Stimulated activated naive B cell treated with anti-CD40 and anti-IgM and Interleukin-4, amounts not matched to agents 10 μg/mL and 1 μg/mL and 100 μg/mL, for 72 hours (primary cell): ENCODE results near the gene TSPAN15.
A peak's percentile ranks its signal among the peaks of the same experiment; 100 is the strongest.
"Not testable (repeated sequence)": the region's sequence is repeated elsewhere in the genome, so short reads cannot be mapped to it uniquely, and the experiment has no call there.

Experiments
- ATAC-seq, 2 donors: fragments of 150-1000 bp; cut with Tn5 transposase; replicated peaks; 2 replicates each; pipeline ENCODE4 v1.10.0; 2021; ENCODE audit warnings: moderate library complexity in 1 of 2
- DNase-seq: peaks from one replicate; pipeline ENCODE4 v3.0.0; 2021
- H3K27ac Mint-ChIP-seq: one replicate; pipeline ENCODE4 v1.8.0; 2022; ENCODE audit warnings: mild to moderate bottlenecking, mixed read lengths
- H3K27me3 Mint-ChIP-seq, 2 donors: one replicate each; pipeline ENCODE4 v1.8.0; 2022; ENCODE audit warnings: mixed read lengths in 2 of 2
- H3K36me3 Mint-ChIP-seq, 2 donors: one replicate each; pipeline ENCODE4 v1.8.0; 2022; ENCODE audit warnings: mixed read lengths in 2 of 2, mild to moderate bottlenecking in 1 of 2
- H3K4me1 Mint-ChIP-seq, 2 donors: one replicate each; pipeline ENCODE4 v1.8.0; 2022; ENCODE audit warnings: mixed read lengths in 2 of 2, mild to moderate bottlenecking in 1 of 2
- H3K4me3 Mint-ChIP-seq, 2 donors: one replicate each; pipeline ENCODE4 v1.8.0; 2022; ENCODE audit warnings: mild to moderate bottlenecking in 2 of 2, mixed read lengths in 2 of 2, moderate library complexity in 1 of 2
- H3K9me3 Mint-ChIP-seq, 2 donors: one replicate each; pipeline ENCODE4 v1.8.0; 2022; ENCODE audit warnings: mixed read lengths in 2 of 2, mild to moderate bottlenecking in 1 of 2

TSPAN15 gene

DNA sequence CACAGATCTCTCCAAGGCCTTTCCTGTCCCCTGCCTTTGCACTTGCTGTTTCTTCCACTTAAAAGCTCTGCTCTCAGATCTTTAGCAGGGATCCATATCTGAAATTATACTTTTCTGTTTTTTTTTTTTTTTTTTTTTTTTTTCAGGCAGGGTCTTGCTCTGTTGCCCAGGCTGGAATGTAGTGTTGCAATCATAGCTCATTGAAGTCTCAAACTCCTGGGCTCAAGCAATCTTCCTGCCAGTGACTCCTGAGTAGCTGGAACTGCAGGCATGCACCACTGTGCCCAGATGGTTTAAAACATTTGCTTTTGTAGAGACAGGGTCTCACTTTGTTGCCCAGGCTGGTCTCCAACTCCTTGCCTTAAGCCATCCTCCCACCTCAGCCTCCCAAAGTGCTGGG is 5.0 kb upstream of the TSPAN15 start:
- Mint-ChIP-seq H3K4me3 (no peak overlapping the region), H3K27me3 (peaks cover 15 to 23% of the 10 kb centered on the region in 2 donors), H3K9me3 (no peaks in the 10 kb centered on the region), H3K27ac (no peak overlapping the region), H3K36me3 (no peaks in the 10 kb centered on the region), H3K4me1 (peaks cover 0 to 7% of the 10 kb centered on the region in 2 donors)
- no peak for DNase-seq
- no peak for ATAC-seq

DNA sequence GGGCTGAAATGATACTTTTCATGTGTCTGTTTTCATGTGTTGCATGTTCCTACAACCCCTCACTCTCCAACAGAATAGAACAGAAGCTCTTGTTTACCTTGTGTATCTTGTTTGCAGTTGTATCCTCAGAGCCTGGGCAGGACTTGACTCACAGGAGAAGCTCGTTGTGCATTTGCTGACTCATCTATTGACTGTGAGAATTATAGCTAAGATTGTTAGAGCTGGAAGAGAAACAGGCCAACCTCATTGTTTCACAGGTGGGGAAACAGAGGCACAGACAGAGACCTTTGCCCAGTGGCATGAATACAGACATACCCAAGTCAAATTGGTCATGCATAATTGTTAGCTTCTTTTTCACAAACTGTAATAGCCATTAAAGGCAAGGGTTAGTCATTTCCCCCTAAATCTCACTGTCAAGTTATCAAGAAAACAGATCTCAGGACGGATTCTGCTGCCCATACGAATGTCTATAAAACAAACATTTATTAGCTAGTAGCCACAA is 4.6 kb upstream of the TSPAN15 start:
- peaks cover 0 to under 1% of the 10 kb centered on the region in 2 donors for H3K36me3 Mint-ChIP-seq
- H3K9me3 Mint-ChIP-seq, result no peaks in the 10 kb centered on the region
- H3K4me1 Mint-ChIP-seq, result peaks cover 4 to 7% of the 10 kb centered on the region in 2 donors
- no peak overlapping the region for H3K4me3 Mint-ChIP-seq
- peaks cover 17 to 28% of the 10 kb centered on the region in 2 donors for H3K27me3 Mint-ChIP-seq
- no peak for ATAC-seq
- H3K27ac Mint-ChIP-seq, result no peak overlapping the region
- DNase-seq, result no peak

DNA sequence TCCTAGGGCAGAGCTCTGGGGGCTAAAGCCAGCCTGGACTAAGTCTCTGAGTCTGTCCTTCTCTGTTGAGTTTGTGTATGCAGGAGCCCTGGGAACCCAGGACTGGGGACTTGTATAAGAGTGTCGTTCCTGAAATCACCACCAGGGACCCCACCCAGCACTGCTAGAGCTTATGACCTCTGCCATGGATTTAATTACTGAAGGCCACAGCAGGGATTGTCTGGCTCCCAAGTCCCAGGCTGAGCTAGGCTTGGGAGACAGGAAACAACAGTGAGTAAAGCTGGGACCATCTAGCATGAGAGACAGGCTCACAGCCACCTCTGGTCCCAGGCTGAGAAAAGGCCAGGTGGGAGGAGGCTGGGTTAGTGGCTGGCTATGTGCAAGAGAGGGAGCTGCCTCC is 1.4 kb upstream of the TSPAN15 start:
- ATAC-seq (peak; percentile 61 to 64), DNase-seq (no peak)
- H3K9me3 Mint-ChIP-seq, result no peaks in the 10 kb centered on the region
- H3K4me1 Mint-ChIP-seq, result peaks cover 7 to 10% of the 10 kb centered on the region in 2 donors
- H3K4me3 Mint-ChIP-seq, result no peak overlapping the region
- peaks cover 0 to 1% of the 10 kb centered on the region in 2 donors for H3K36me3 Mint-ChIP-seq
- no peak overlapping the region for H3K27ac Mint-ChIP-seq
- H3K27me3 Mint-ChIP-seq, result peaks cover 28 to 46% of the 10 kb centered on the region in 2 donors

DNA sequence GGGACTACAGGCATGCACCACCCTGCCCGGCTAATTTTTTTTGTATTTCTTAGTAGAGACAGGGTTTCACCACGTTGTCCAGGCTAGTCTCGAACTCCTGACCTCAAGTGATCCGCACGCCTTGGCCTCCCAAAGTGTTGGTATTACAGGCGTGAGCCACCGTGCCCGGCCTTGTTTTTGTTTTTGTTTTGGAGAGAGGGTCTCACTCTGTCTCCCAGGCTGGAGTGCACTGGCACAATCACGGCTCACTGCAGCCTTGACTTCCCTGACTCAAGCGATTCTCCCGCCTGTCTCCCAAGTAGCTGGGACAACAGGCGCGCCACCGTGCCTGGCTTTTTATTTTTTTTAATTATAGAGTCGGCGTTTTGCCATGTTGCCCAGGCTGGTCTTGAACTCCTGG is 870 bp upstream of the TSPAN15 start:
- H3K9me3 Mint-ChIP-seq, DNase-seq, ATAC-seq, H3K27ac Mint-ChIP-seq, H3K36me3 Mint-ChIP-seq, H3K4me3 Mint-ChIP-seq: not testable (repeated sequence)
- Mint-ChIP-seq H3K4me1 (peaks cover 7 to 10% of the 10 kb centered on the region in 2 donors), H3K27me3 (peaks cover 28 to 44% of the 10 kb centered on the region in 2 donors)

DNA sequence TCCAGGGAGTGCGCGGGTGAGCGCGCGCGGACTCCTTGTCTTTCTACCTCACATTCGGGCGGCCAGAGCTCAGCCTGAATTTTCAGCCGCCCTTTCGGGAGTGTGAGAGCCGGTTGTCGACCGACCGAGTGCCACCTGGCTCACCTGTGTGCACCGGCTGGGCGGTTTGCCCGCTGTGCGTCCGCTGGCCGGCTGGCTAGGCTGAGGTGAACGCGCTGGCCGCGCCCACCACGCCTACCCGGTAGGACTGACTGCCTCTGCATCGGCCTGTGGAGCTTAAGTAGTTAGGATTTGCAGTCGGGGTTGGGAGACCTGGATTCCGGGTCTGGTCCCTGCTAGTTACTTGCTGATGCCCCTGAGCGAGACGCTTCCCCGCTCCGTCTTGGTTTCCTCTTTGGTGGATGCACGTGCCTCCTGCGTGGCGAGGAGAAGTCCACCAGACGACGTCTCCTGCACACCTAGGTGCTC is 553 bp downstream of the TSPAN15 start:
- peaks cover 25 to 48% of the 10 kb centered on the region in 2 donors for H3K27me3 Mint-ChIP-seq

DNA sequence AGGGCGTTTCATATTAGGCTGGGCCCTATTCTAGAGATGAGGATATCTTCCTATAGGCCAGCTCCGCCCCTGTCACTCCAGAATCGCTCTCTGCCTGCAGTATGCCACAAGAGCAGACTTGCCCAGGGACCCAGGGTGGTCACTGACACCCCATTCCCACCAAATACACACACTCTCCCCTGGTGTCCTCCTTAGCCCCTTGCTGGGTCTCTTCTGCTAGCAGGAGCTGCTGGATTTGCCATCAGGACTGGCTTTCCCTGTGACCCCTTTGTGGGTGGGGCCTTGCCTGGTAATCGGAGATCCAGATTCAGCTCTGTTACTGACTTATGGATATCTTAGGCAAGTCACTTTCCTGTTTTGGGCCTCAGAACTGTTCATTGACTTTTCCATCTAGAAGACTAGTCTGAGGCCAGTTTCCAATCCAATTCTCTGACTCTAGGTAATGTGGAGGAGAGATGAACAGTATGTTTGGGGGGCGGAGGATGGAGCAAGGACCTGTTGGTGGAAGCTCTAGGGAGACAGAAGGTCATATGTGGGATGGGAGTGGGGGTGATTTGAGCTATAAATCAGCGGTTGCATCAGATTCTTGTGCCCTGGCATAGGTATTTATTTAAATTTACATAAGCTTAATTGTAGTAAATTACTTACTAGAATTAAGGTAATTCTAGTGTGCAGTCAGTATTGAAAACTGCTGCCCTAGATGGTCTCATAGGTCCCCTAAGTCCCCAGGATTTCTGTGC is 1.6 kb downstream of the TSPAN15 start:
- ATAC-seq, result no peak
- Mint-ChIP-seq H3K4me1 (peaks cover 7 to 10% of the 10 kb centered on the region in 2 donors), H3K9me3 (no peaks in the 10 kb centered on the region), H3K27me3 (peaks cover 28 to 48% of the 10 kb centered on the region in 2 donors), H3K36me3 (peaks cover 0 to 1% of the 10 kb centered on the region in 2 donors), H3K4me3 (peak overlapping the region in 1 of 2 donors; percentile 6), H3K27ac (no peak overlapping the region)
- no peak for DNase-seq

More for the DNA sequence above, 553 bp downstream of the TSPAN15 start:
- no peaks in the 10 kb centered on the region for H3K9me3 Mint-ChIP-seq
- H3K4me3 Mint-ChIP-seq, result peak overlapping the region; percentile 82 to 92
- H3K4me1 Mint-ChIP-seq, result peaks cover 7 to 10% of the 10 kb centered on the region in 2 donors
- H3K27ac Mint-ChIP-seq, result peak overlapping the region; percentile 53
- DNase-seq, result no peak
- peaks cover 0 to 1% of the 10 kb centered on the region in 2 donors for H3K36me3 Mint-ChIP-seq
- peak; percentile 21 to 30 for ATAC-seq

DNA sequence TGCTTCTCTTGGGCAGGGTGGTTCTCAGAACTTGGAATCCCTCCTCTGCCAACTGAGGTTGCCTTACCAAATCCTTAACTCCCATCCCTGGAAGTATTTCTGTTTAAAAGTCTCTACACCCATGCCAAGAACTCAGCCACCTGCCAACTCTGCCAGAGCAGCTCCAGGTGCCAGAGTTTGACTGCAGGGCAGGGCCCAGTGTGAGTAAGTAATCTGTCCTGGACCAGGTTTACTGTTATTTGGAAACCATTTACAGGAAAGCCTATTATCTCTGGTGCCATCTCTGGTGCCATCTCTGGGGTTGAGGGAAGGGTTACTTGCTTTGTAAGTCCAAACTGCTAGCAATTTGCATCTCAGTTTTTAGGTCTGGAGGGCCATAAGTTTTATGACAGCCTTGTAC is 2.5 kb downstream of the TSPAN15 start:
- ATAC-seq (no peak), DNase-seq (no peak)
- H3K27me3 Mint-ChIP-seq, result peaks cover 28 to 41% of the 10 kb centered on the region in 2 donors
- no peak overlapping the region for H3K4me3 Mint-ChIP-seq
- peaks cover 0 to 1% of the 10 kb centered on the region in 2 donors for H3K36me3 Mint-ChIP-seq
- no peaks in the 10 kb centered on the region for H3K9me3 Mint-ChIP-seq
- no peak overlapping the region for H3K27ac Mint-ChIP-seq
- peaks cover 7 to 10% of the 10 kb centered on the region in 2 donors for H3K4me1 Mint-ChIP-seq

DNA sequence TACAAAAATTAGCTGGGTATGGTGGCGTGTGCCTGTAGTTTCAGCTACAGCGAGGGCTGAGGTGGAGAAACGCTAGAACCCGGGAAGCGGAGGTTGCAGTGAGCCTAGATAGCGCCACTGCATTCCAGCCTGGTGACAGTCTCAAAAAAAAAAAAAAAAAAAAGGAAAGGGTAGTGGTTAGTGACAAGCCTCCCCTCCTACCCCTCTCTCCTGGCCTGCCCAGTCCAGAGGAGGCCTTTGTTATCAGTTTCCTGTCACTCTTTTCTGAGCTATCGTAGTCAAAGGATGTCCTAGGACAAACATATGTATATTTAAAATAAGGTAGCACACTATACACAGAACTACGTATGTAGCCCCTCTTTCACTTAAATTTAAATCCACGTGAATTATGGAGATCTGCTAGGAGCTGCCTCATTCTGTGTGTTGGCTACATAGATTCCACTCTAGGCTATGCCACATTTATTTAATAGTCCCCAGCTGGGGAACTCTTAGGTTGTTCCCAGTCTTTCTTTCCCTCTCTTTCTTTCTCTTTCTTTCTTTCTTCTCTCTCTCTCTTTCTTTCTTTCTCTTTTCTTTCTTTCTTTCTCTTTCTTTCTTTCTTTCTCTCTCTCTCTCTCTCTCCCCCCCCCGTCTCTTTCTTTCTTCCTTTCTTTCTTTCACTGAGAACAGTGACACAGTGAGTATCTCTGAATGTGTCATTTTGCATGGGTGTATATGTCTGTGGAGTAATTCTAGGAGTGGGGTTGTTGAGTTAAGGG is 3.9 kb downstream of the TSPAN15 start:
- ATAC-seq (no peak), DNase-seq (no peak)
- H3K27me3 Mint-ChIP-seq, result peaks cover 24 to 35% of the 10 kb centered on the region in 2 donors
- peaks cover 5 to 10% of the 10 kb centered on the region in 2 donors for H3K4me1 Mint-ChIP-seq
- H3K36me3 Mint-ChIP-seq, result peaks cover 0 to 1% of the 10 kb centered on the region in 2 donors
- no peaks in the 10 kb centered on the region for H3K9me3 Mint-ChIP-seq
- no peak overlapping the region for H3K4me3 Mint-ChIP-seq
- H3K27ac Mint-ChIP-seq, result no peak overlapping the region

DNA sequence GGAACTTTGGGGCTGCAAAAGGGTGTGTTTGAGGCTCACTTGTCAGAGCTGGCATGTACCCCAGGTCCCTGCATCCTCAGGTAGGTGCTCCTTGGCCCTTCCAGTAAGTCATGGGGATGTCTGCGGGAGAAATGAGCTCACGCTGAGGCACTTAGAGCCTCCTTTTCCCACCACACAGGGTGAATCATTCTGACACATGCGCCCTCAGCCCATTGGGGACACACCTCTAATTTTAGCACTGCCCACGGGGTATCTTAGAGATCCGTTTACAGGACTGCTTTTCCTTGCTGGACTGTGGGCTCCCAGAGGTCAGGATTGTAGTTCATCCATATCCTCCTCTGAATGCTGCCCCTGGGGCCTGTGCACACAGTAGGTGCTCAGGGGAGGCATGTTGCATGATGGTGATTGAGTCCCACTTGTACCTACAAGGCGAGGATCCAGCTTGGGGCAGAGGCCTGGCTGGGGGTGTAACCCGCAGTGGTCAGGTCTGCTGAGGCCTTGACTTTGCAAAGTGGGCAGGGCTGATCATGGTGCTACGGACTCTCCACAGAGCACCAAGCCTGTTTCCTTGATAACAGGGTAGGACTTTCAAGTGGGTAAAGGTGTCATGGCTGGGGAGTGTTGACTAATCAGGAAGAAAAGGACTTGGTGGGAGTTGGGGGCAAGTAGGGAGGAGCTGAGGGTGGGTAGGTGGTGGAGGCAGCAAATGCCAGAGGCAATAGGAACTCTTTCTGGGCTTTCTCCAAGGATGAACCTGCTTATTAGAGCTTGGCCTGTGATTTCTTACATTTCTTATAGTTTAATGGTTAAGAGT is 5.8 kb downstream of the TSPAN15 start:
- no peaks in the 10 kb centered on the region for H3K36me3 Mint-ChIP-seq
- no peaks in the 10 kb centered on the region for H3K9me3 Mint-ChIP-seq
- peaks cover 2 to 3% of the 10 kb centered on the region in 2 donors for H3K4me1 Mint-ChIP-seq
- no peak overlapping the region for H3K27ac Mint-ChIP-seq
- no peak for ATAC-seq
- DNase-seq, result no peak
- H3K4me3 Mint-ChIP-seq, result no peak overlapping the region
- peaks cover 13 to 22% of the 10 kb centered on the region in 2 donors for H3K27me3 Mint-ChIP-seq

DNA sequence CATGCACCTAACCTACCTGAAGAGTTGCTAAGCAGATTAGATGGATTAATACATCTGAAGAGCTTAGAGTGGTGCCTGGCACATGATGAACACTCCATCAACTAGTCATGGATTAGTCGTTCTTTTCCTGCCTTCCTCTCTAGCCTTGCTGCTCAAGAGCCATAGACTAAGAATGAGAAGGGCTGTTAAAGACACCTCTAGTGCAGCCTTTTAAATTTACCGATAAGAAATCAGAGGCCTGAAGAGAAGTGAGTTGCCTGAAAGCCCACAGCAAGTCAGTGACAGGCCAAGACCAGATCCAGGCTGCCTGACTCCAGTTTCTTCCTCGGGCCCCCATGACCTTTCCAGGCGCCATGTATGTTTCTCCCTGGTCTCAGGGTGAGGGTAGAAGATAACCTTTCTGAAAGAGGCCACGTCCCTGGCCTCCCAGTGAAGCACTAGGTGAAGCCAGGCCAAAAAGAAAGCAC is 6.5 kb downstream of the TSPAN15 start:
- no peak for DNase-seq
- Mint-ChIP-seq H3K9me3 (no peaks in the 10 kb centered on the region), H3K27ac (no peak overlapping the region), H3K4me1 (peaks cover 0 to 3% of the 10 kb centered on the region in 2 donors), H3K36me3 (no peaks in the 10 kb centered on the region), H3K4me3 (no peak overlapping the region), H3K27me3 (peaks cover 6 to 15% of the 10 kb centered on the region in 2 donors)
- ATAC-seq, result no peak

DNA sequence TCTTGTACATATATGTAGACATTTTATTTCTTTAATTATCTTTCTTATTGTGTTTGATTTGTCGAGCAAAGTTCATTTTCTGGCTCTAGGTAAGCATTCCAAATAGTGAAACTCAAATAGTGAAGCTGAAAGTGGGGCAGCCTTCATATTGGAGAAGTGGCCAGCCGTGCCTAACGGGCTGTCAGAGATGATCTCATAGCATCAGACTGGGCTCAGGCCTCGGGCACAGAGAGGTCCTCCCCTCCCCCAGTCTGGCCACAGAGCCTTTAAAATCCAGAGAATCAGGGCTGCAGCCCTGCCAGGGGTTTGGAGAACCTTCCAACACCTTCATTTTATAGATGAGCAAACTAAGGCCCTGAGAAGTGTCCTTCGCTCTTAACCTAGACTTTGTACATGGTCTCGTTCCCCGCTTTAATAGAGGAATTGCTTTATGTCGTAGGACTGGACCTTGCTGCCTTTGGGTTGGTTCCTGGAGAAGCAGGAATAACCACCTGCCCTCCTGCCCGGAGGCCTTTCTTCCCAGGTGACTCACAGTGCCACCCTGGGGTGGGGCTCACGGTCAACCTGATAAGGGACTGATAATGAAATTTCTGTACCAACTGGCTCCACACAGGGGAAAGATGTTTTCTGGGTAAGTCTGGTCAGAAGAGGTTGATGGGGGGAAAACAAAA is 7.3 kb downstream of the TSPAN15 start:
- Mint-ChIP-seq H3K27ac (no peak overlapping the region), H3K4me3 (no peak overlapping the region), H3K9me3 (no peaks in the 10 kb centered on the region), H3K27me3 (peaks cover 4 to 8% of the 10 kb centered on the region in 2 donors), H3K4me1 (peaks cover 0 to 3% of the 10 kb centered on the region in 2 donors), H3K36me3 (no peaks in the 10 kb centered on the region)
- no peak for DNase-seq
- no peak for ATAC-seq

DNA sequence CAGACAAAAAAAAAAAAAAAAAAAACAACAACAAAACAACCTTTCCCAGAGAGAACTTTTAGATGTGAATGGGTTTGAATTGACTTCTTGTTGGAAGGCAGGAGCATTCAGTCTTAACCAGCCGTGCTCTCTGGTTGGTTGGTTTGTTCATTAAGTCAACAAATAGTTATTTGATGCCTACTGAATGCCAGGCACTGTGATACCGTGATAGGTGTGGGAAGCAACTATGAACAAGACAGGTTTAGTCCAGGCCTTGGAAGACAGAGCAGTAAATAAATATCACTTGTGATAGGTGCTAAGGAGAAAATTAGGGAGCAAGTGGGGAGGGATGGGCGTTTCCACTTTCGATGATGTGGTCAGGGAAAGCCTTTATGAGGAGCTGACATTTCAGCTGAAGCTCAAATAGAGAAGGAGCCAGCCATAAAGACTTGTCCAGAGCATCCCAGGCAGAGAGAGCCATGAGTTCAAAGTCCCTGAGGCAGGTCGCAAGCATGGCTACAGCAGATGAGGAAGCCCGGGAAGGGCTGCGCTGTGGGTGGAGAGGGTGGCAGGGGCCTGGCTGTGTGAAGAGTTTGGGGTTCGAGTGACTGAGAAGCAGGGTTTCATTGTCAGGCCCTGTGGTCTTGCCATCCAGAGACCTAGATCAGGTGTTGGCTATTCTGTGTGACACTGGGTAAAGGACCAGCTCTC is 8.0 kb downstream of the TSPAN15 start:
- no peak overlapping the region for H3K27ac Mint-ChIP-seq
- H3K9me3 Mint-ChIP-seq, result no peaks in the 10 kb centered on the region
- H3K27me3 Mint-ChIP-seq, result peaks cover 4 to 6% of the 10 kb centered on the region in 2 donors
- no peak for ATAC-seq
- no peak for DNase-seq
- H3K36me3 Mint-ChIP-seq, result no peaks in the 10 kb centered on the region
- H3K4me3 Mint-ChIP-seq, result no peak overlapping the region
- H3K4me1 Mint-ChIP-seq, result peaks cover 0 to 3% of the 10 kb centered on the region in 2 donors
